Measurements from ENCODE around the gene KIF1C.

DNA sequence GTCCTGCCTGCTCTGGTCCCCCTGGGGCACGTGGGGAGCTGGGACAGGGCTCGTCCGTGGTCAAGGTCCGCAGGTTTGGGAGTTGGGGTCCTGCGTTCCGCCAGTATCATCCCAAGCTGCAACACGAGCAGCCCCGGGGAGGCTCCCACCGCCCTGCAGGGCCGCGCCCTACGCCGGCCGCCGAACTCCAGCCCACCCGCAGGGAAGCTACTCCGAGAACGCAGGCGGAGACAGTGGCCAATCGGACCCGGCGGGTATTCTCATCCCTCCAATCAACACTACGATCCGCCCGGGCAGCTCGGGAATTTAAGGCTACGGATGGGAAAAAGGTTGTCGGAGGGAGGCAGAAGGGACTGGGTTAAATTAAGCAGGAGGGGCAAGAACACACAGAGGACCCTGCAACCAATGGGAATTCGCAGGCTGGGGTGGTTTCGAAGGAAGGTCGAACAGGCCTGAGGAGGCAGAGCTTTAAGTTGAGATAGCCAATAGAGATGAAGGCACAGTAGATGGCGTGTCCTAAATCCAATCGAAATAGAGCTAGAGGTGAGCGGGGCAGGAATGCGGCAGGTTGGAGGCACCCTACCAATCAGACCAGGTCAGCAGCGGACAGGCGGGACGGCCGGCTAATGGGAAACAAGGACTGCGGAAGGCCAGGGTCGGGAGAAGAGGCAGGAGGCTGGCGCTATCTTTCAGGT lies 30.8 kb upstream of the KIF1C start:
- no peak for TF ChIP-seq CTCF (IDR thresholded peaks at IDR 0.05)
- TF ChIP-seq POLR2A (IDR thresholded peaks at IDR 0.05): peak; percentile 22

Data from right lobe of liver (tissue), 4 donors.